Suprapubic skin (tissue), 4 donors: Measurements from ENCODE around the gene MRPS7. TPM values are rescaled to one million over a fixed set of nuclear protein-coding genes. Genes with fewer than 3 reads are reported as not detected.

Experiments
- DNase-seq, 2 donors: peaks; one replicate each; pipeline ENCODE4 v3.0.0-alpha.2; 2019; ENCODE audit warnings: low spot score in 2 of 2
- H3K27ac ChIP-seq: fragments of 200-600 bp; sonication (generic); one replicate; pipeline ENCODE4 v1.5.1; 2019
- H3K27me3 ChIP-seq: fragments of 200-600 bp; sonication (generic); one replicate; pipeline ENCODE4 v1.5.1; 2019
- H3K36me3 ChIP-seq: fragments of 200-600 bp; sonication (generic); one replicate; pipeline ENCODE4 v1.5.1; 2019
- H3K4me1 ChIP-seq: fragments of 200-600 bp; sonication (generic); one replicate; pipeline ENCODE4 v1.5.1; 2019
- H3K4me3 ChIP-seq: fragments of 200-600 bp; sonication (generic); one replicate; pipeline ENCODE4 v1.5.1; 2019; ENCODE audit warnings: mild to moderate bottlenecking
- H3K9me3 ChIP-seq: fragments of 200-600 bp; sonication (generic); one replicate; pipeline ENCODE4 v1.5.1; 2019
- EP300 ChIP-seq: sonication (generic); formaldehyde crosslinking; IDR thresholded peaks from one replicate; pipeline ENCODE4 v1.6.1; 2017; ENCODE audit warnings: antibody characterized with exemption
- POLR2A ChIP-seq, 2 donors: fragments of 450-650 bp; IDR thresholded peaks; one replicate each; pipeline ENCODE4 v1.6.1; 2017; ENCODE audit warnings: antibody characterized with exemption in 2 of 2, mild to moderate bottlenecking in 2 of 2, moderate library complexity in 2 of 2
- POLR2AphosphoS5 ChIP-seq, 3 donors: sonication (generic); formaldehyde crosslinking; IDR thresholded peaks; one replicate each; pipeline ENCODE4 v1.6.1; 2017; ENCODE audit warnings: antibody characterized with exemption in 3 of 3
- WGBS: methylation state at CpG from one replicate; pipeline ENCODE4 v1.1.5; 2018; 5-methylcytosine and 5-hydroxymethylcytosine counted together
- total RNA-seq, 4 donors: library from RNA; depleted of rRNA; stranded (reverse); fragments of >200 nt; gene quantifications; one replicate each; pipeline ENCODE4 v1.1.0, GENCODE V29; 2016
- TF ChIP-seq, protein P1 (sequence below), 2 donors: fragments of 200-600 bp in 1 of 2; fragments of 450-650 bp in 1 of 2; sonication (generic) in 1 of 2; IDR thresholded peaks; one replicate each; pipeline ENCODE4 v1.5.1; 2016 to 2019; ENCODE audit warnings: antibody characterized with exemption in 2 of 2, mild to moderate bottlenecking in 1 of 2, moderate library complexity in 1 of 2

The MRPS7 gene
- 10 to 100 TPM; 19.2 to 36.4 (median 29.0) TPM for total RNA-seq

DNA sequence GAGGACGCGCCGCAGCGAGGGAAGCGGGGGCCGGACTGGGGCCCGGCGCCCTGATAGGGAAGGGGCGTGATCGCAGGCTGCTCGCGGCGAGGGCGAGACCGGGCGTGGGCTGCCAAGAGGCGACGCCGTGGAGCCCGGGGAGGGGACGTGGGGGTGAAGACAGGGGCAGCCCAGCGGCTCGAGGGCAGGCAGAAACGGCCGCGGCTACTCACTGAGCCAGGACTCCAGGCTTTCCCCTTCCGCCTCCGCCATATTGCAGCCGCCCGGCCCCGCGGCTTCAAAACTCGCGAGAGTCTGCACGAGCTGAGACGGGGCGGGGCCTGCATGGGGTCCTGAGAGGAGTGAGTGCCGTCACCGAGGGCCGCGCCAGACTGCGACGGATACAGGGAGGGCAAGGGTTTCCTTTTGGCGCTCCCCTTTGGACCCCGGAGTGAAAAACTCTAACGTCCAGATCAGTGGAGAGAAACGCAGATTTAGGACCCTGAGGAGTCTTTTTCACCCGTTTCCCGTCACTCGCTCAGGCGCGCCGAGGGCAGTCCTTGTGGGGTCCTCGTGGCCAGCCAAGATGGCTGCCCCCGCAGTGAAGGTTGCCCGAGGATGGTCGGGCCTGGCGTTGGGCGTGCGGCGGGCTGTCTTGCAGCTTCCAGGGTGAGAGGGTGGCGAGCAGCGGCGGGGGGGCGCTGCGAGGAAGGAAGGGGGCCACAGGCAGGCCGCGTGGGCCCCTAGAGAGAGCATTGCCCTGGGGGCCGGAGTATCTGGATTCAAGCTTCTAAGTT lies at the start of gene MRPS7, which contains the start of gene GGA3:
TSS of gene MRPS7 (plus strand) at position 544 of the 776 bp plus-strand sequence. CDS start at position 566, 22 bp downstream.
TSS of gene GGA3 (minus strand) at position 271 of the 776 bp plus-strand sequence. CDS start at position 252, 19 bp downstream.
- peaks cover 34% of the 10 kb centered on the region for H3K4me1 ChIP-seq
- no peaks in the 10 kb centered on the region for H3K27me3 ChIP-seq
- WGBS = 0% methylated on average over 32 of the region's 69 CpGs
- TF ChIP-seq EP300 (no peak), POLR2A (IDR thresholded peaks at IDR 0.05) (peak; percentile 9 to 56), POLR2AphosphoS5 (IDR thresholded peaks at IDR 0.05) (peak in 2 of 3 donors; percentile 48 to 63)
- TF ChIP-seq, protein P1, sequence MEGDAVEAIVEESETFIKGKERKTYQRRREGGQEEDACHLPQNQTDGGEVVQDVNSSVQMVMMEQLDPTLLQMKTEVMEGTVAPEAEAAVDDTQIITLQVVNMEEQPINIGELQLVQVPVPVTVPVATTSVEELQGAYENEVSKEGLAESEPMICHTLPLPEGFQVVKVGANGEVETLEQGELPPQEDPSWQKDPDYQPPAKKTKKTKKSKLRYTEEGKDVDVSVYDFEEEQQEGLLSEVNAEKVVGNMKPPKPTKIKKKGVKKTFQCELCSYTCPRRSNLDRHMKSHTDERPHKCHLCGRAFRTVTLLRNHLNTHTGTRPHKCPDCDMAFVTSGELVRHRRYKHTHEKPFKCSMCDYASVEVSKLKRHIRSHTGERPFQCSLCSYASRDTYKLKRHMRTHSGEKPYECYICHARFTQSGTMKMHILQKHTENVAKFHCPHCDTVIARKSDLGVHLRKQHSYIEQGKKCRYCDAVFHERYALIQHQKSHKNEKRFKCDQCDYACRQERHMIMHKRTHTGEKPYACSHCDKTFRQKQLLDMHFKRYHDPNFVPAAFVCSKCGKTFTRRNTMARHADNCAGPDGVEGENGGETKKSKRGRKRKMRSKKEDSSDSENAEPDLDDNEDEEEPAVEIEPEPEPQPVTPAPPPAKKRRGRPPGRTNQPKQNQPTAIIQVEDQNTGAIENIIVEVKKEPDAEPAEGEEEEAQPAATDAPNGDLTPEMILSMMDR (IDR thresholded peaks at IDR 0.05) = no peak
- peaks cover 23% of the 10 kb centered on the region for H3K36me3 ChIP-seq
- H3K9me3 ChIP-seq = no peaks in the 10 kb centered on the region
- peak within 1 kb of the TSS; percentile 98 for H3K27ac ChIP-seq
- peak within 1 kb of the TSS; percentile 91 for H3K4me3 ChIP-seq
- DNase-seq = peak; percentile 97 to 99

DNA sequence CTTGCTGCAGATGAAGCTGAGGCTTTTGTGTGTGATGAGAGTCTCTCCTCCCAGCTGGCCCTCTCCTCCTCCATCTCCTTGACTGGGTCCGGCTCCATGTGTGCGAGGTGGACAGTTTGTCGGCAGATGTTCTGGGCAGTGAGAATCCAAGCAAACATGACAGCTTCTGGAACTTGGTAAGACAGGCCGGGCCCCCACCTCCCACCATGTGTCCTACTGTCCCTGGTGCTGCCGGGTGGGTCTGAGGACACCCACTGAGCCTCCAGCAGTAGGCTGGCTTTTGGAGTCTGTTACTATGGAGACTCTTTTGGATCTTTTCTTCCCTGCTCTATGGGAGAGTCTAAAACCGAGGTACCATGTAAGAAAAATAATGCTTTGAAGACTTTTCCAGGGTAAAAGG lies 43.5 kb upstream of the MRPS7 start:
- no peak for DNase-seq
- Histone ChIP-seq H3K4me3 (no peak overlapping the region), H3K27me3 (no peaks in the 10 kb centered on the region), H3K9me3 (no peaks in the 10 kb centered on the region), H3K4me1 (no peaks in the 10 kb centered on the region), H3K27ac (no peak overlapping the region), H3K36me3 (peaks cover 87% of the 10 kb centered on the region)
- TF ChIP-seq POLR2AphosphoS5 (IDR thresholded peaks at IDR 0.05) (no peak), POLR2A (IDR thresholded peaks at IDR 0.05) (no peak), EP300 (no peak)
- TF ChIP-seq, protein P1 (IDR thresholded peaks at IDR 0.05) = no peak
- 74% methylated on average over 3 of the region's 6 CpGs for WGBS

DNA sequence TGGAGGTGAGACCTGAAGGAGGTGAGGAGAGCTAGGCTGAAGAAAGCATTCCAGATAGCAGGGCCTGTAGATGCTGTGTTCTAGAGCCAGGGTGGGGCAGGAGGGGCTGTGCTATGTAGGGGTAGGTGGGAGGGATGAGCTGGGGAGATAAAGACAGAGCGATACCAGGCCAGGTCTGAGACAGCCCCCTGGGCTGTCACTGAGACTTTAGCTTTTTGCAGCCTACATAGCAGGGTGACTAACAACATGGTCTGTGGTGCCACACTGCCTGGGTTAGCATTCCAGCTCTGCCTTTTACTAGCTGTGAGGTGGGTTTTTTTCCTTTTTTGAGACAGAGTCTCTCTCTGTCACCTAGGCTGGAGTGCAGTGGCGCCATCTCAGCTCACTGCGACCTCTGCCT lies 41.9 kb upstream of the MRPS7 start:
- no peak overlapping the region for H3K27ac ChIP-seq
- no peaks in the 10 kb centered on the region for H3K27me3 ChIP-seq
- WGBS = 92% methylated on average over 3 of the region's 3 CpGs
- no peak for DNase-seq
- no peaks in the 10 kb centered on the region for H3K9me3 ChIP-seq
- peaks cover 81% of the 10 kb centered on the region for H3K36me3 ChIP-seq
- H3K4me3 ChIP-seq = no peak overlapping the region
- H3K4me1 ChIP-seq = no peaks in the 10 kb centered on the region
- TF ChIP-seq POLR2A (IDR thresholded peaks at IDR 0.05) = no peak
- TF ChIP-seq, protein P1 (IDR thresholded peaks at IDR 0.05) = no peak

DNA sequence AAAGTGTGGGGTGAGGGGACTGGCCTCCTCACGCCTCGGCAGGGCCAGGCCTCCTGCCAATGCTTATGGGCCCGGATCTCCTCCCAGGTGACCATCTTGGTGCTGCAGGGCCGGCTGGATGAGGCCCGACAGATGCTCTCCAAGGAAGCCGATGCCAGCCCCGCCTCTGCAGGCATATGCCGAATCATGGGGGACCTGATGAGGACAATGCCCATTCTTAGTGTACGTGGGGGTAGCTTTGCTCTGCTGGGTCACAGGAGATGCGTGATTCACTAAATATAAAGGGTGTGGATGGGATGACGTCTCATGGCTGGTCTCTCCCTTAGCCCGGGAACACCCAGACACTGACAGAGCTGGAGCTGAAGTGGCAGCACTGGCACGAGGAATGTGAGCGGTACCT lies 36.7 kb upstream of the MRPS7 start:
- TF ChIP-seq POLR2AphosphoS5 (IDR thresholded peaks at IDR 0.05) (no peak), EP300 (no peak), POLR2A (IDR thresholded peaks at IDR 0.05) (no peak)
- TF ChIP-seq, protein P1 (IDR thresholded peaks at IDR 0.05) = no peak
- H3K27me3 ChIP-seq = no peaks in the 10 kb centered on the region
- DNase-seq = no peak
- H3K4me1 ChIP-seq = no peaks in the 10 kb centered on the region
- H3K36me3 ChIP-seq = peaks cover 70% of the 10 kb centered on the region
- no peak overlapping the region for H3K4me3 ChIP-seq
- H3K27ac ChIP-seq = no peak overlapping the region
- no peaks in the 10 kb centered on the region for H3K9me3 ChIP-seq
- WGBS = 83% methylated on average over 14 of the region's 14 CpGs

DNA sequence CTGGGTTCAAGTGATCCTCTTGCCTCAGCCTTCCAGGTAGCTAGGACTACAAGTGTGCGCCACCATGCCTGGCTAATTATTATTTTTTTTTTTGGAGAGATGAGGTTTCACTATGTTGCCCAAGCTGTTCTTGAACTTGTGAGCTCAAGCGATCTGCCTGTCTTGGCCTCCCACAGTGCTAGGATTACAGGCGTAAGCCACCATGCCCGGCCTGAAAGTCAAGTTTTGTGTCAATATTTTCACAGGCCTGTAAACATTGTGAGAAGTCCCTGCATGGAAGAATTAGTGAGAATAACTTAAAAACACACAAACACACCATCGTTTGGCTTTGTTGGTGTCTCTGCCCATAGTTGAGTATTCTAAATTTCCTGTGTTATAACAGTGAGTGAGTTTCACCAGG lies 34.0 kb upstream of the MRPS7 start:
- H3K9me3 ChIP-seq = no peaks in the 10 kb centered on the region
- no peak overlapping the region for H3K4me3 ChIP-seq
- H3K36me3 ChIP-seq = peaks cover 79% of the 10 kb centered on the region
- 83% methylated on average over 5 of the region's 5 CpGs for WGBS
- H3K4me1 ChIP-seq = no peaks in the 10 kb centered on the region
- H3K27ac ChIP-seq = no peak overlapping the region
- DNase-seq = no peak
- TF ChIP-seq POLR2A (IDR thresholded peaks at IDR 0.05) = no peak
- TF ChIP-seq EP300 = no peak
- TF ChIP-seq, protein P1 (IDR thresholded peaks at IDR 0.05) = no peak
- no peak for TF ChIP-seq POLR2AphosphoS5 (IDR thresholded peaks at IDR 0.05)
- no peaks in the 10 kb centered on the region for H3K27me3 ChIP-seq
